ENCODE measurements around the gene TCAP. TPM values are rescaled to one million over a fixed set of nuclear protein-coding genes. Genes with fewer than 3 reads are reported as not detected.

Gene TCAP
- polyA plus RNA-seq, 1 donor (not counting 4 experiments of a cell fraction or from before 2014, with no cell fraction given): 0.20 TPM

DNA sequence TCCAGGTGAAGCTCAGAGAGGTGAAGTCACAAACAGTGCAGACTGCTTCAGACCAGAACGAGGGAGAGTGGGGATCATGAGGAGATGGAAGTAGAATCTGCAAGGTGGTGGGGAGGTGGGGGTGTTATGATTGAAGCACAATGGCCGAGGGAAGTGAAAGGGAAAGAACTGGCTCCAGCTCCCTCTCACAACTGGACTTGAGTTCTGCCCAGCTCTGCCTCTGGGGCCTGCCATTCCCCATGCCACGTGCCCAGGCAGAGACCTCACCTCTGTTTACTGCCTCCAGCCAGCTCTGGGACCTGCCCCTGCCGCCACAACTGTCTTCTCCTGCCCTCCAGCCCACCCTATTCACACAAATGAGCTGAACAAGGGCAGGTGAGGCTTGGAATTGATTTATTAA, 5.6 kb downstream of the TCAP start:
- Histone ChIP-seq H3K36me3 (ENCODE audit: control insufficient read depth in 2 of 2, extremely low read depth in 1 of 2, insufficient read depth in 2 of 2, low read length in 2 of 2) (no peaks in the 10 kb centered on the region), H3K4me2 (ENCODE audit: control insufficient read depth, extremely low read depth, insufficient read depth, low read depth, low read length) (no peak overlapping the region), H2AFZ (ENCODE audit: control insufficient read depth, low read length) (no peak overlapping the region), H4K20me1 (ENCODE audit: control insufficient read depth, extremely low read depth, insufficient read depth, low read length) (no peaks in the 10 kb centered on the region), H3K4me1 (ENCODE audit: control insufficient read depth, extremely low read depth, insufficient read depth, low read length) (peaks cover 3% of the 10 kb centered on the region), H3K9me1 (ENCODE audit: control insufficient read depth, extremely low read depth, insufficient read depth, low read length) (no peaks in the 10 kb centered on the region), H3K9ac (ENCODE audit: control insufficient read depth, extremely low read depth, insufficient read depth, low read length) (no peak overlapping the region), H3K79me2 (ENCODE audit: control insufficient read depth, insufficient read depth, low read length) (no peaks in the 10 kb centered on the region), H3K27me3 (ENCODE audit: control insufficient read depth, extremely low read depth, insufficient read depth, low read length) (peaks cover 42% of the 10 kb centered on the region), H3K27ac (ENCODE audit: control insufficient read depth, insufficient read depth, low read length) (no peak overlapping the region), H3K9me3 (ENCODE audit: control insufficient read depth, low read depth, low read length) (no peaks in the 10 kb centered on the region), H3K4me3 (ENCODE audit: control insufficient read depth in 2 of 3, extremely low read depth in 1 of 3, insufficient read depth in 2 of 3, low read depth in 1 of 3, low read length in 3 of 3) (no peak overlapping the region)
- DNase-seq (ENCODE audit: low read depth, low spot score) (no peak), FAIRE-seq (no peak)
- TF ChIP-seq EZH2 (IDR thresholded peaks at IDR 0.05; ENCODE audit: low read length): no peak
- TF ChIP-seq, protein P1, sequence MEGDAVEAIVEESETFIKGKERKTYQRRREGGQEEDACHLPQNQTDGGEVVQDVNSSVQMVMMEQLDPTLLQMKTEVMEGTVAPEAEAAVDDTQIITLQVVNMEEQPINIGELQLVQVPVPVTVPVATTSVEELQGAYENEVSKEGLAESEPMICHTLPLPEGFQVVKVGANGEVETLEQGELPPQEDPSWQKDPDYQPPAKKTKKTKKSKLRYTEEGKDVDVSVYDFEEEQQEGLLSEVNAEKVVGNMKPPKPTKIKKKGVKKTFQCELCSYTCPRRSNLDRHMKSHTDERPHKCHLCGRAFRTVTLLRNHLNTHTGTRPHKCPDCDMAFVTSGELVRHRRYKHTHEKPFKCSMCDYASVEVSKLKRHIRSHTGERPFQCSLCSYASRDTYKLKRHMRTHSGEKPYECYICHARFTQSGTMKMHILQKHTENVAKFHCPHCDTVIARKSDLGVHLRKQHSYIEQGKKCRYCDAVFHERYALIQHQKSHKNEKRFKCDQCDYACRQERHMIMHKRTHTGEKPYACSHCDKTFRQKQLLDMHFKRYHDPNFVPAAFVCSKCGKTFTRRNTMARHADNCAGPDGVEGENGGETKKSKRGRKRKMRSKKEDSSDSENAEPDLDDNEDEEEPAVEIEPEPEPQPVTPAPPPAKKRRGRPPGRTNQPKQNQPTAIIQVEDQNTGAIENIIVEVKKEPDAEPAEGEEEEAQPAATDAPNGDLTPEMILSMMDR (optimal IDR thresholded peaks at IDR 0.05 in 1 of 3, IDR thresholded peaks at IDR 0.05 in 1 of 3, conservative IDR thresholded peaks at IDR 0.05 in 1 of 3; ENCODE audit: extremely low read depth in 1 of 3, insufficient read depth in 2 of 3, low read length in 3 of 3): no peak
- dilution Hi-C loops (cut with MboI; ENCODE audit: extremely low pct_ligation_motif_present, low sequenced_read_pairs): no loop called here

DNA sequence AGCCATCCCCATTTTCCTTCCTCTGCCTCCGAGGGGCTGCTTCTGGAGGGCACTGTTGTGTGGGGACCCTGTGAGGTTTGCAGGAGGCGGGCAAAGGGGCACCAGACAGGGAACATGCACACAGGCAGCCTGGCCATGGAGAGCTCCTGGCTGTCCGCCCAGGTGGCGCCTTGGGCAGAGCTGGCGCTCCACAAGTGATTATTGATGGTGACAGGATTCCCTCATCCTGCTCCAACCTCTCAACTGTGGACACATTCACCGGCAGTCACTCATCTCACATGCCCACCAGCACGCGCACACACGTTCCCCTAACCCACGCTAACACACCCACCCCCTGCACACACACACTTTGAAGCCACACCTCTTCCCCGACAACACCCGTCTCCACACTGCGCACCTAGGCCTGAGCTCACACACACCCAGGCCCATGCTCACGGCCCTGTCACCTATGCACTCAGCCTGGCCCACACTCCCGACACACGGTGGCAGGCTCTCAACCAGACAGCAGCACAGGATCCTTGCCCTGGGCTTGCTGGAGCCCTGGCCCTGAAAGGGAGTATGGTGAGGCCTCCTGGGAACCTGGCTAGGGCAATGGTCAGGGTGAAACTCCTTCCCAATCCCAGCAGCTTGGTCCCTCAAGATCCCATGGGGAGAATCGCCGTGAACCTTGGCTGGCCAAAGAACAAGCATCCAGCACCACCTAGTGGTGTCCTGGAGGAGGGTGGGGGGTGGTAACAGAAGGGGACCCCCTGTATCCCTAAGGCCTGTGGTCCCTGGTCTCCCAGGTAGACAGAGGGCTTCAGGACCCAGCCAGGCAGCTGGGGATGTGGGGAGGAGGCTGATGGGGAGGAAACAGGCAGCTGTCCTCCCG, 6.7 kb downstream of the TCAP start:
- no peak overlapping the region for H3K9ac ChIP-seq (ENCODE audit: control insufficient read depth, extremely low read depth, insufficient read depth, low read length)
- FAIRE-seq (no peak), DNase-seq (ENCODE audit: low read depth, low spot score) (no peak)
- H3K9me3 ChIP-seq (ENCODE audit: control insufficient read depth, low read depth, low read length): no peaks in the 10 kb centered on the region
- H3K4me1 ChIP-seq (ENCODE audit: control insufficient read depth, extremely low read depth, insufficient read depth, low read length): peaks cover 3% of the 10 kb centered on the region
- H4K20me1 ChIP-seq (ENCODE audit: control insufficient read depth, extremely low read depth, insufficient read depth, low read length): no peaks in the 10 kb centered on the region
- TF ChIP-seq, protein P1 (optimal IDR thresholded peaks at IDR 0.05 in 1 of 3, IDR thresholded peaks at IDR 0.05 in 1 of 3, conservative IDR thresholded peaks at IDR 0.05 in 1 of 3; ENCODE audit: extremely low read depth in 1 of 3, insufficient read depth in 2 of 3, low read length in 3 of 3): peak; percentile 56 to 71 (median 65)
- TF ChIP-seq EZH2 (IDR thresholded peaks at IDR 0.05; ENCODE audit: low read length): no peak
- no peak overlapping the region for H2AFZ ChIP-seq (ENCODE audit: control insufficient read depth, low read length)
- no peaks in the 10 kb centered on the region for H3K36me3 ChIP-seq (ENCODE audit: control insufficient read depth in 2 of 2, extremely low read depth in 1 of 2, insufficient read depth in 2 of 2, low read length in 2 of 2)
- dilution Hi-C loops (cut with MboI; ENCODE audit: extremely low pct_ligation_motif_present, low sequenced_read_pairs): no loop called here
- H3K27ac ChIP-seq (ENCODE audit: control insufficient read depth, insufficient read depth, low read length): no peak overlapping the region
- H3K27me3 ChIP-seq (ENCODE audit: control insufficient read depth, extremely low read depth, insufficient read depth, low read length): peaks cover 31% of the 10 kb centered on the region
- H3K4me3 ChIP-seq (ENCODE audit: control insufficient read depth in 2 of 3, extremely low read depth in 1 of 3, insufficient read depth in 2 of 3, low read depth in 1 of 3, low read length in 3 of 3): no peak overlapping the region
- H3K4me2 ChIP-seq (ENCODE audit: control insufficient read depth, extremely low read depth, insufficient read depth, low read depth, low read length): no peak overlapping the region
- H3K9me1 ChIP-seq (ENCODE audit: control insufficient read depth, extremely low read depth, insufficient read depth, low read length): no peaks in the 10 kb centered on the region
- no peaks in the 10 kb centered on the region for H3K79me2 ChIP-seq (ENCODE audit: control insufficient read depth, insufficient read depth, low read length)

Measured in keratinocyte (primary cell).